ENCODE measurements around the gene OR1A1. TPM values are rescaled to one million over a fixed set of nuclear protein-coding genes. Genes with fewer than 3 reads are reported as not detected.
"Not testable (repeated sequence)": the region's sequence is repeated elsewhere in the genome, so short reads cannot be mapped to it uniquely, and the experiment has no call there.

Gene OR1A1, protein sequence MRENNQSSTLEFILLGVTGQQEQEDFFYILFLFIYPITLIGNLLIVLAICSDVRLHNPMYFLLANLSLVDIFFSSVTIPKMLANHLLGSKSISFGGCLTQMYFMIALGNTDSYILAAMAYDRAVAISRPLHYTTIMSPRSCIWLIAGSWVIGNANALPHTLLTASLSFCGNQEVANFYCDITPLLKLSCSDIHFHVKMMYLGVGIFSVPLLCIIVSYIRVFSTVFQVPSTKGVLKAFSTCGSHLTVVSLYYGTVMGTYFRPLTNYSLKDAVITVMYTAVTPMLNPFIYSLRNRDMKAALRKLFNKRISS
- total RNA-seq, result not detected

DNA sequence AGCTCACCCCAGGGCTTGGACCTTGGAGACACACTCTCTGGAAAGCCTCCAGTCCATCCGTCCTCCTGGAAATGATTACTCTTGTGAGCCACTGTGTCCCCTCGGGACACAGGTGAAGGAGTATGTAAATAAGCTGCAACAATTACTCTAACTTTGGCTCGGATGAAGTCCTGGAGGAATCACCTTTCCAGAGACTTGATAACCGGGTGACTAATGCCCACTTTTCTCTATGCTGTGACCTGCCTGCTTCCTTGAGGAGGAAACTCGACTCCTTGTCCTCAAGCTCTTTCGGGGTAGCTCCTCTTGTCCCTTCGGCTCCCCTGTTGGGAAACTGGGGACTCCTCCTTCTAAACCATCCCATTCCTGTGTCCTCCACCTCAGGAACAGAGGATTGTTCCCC lies at the start of gene OR1A1:
TSS of gene OR1A1 (plus strand) at position 301 of the 400 bp plus-strand sequence. CDS start 7,954 bp downstream, outside the sequence.
- intact Hi-C loops (cut with DNase I), result no loop called here
- DNase-seq (ENCODE audit: low spot score), result no peak
- no peak for ATAC-seq

DNA sequence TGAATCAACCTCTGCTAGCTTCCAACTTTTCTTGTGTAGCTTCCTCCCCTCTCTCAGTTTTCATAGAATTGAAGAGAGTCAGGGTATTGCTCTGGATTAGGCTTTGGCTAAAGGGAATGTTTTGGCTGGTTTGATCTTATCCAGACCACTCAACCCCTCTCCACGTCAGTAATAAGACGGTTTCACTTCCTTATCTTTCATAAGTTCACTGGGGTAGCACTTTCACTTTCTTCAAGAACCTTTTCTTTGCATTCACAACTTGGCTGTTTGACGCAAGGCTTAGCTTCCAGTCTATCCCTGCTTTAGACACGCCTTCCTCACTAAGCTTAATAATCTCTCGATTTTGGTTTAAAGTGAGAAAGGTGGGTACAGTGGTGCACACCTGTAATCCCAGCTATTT lies 39.9 kb upstream of the OR1A1 start:
- DNase-seq (ENCODE audit: low spot score) (no peak), ATAC-seq (no peak)
- intact Hi-C loops (cut with DNase I), result no loop called here

DNA sequence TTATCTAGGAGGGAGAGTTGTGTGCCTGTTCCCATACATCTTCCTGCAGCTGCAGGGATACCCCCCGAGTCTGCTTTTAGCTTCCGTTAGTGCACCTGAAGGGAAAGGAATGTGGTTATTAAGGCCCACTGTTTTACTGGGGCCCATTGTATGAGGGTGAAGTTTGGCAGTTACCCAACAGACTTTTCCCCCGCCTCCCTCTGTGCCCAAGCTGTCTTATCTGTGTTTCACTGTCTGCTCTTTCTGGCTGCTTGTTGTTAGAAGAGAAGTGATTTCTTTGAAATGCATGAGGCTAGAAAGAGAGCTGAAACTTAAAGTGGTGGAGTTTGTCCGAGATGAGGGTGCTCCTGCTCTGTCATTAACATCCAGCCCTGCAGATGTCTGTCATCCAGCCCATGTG lies 17.5 kb upstream of the OR1A1 start:
- ATAC-seq (no peak), DNase-seq (ENCODE audit: low spot score) (no peak)
- intact Hi-C loops (cut with DNase I), result no loop called here

DNA sequence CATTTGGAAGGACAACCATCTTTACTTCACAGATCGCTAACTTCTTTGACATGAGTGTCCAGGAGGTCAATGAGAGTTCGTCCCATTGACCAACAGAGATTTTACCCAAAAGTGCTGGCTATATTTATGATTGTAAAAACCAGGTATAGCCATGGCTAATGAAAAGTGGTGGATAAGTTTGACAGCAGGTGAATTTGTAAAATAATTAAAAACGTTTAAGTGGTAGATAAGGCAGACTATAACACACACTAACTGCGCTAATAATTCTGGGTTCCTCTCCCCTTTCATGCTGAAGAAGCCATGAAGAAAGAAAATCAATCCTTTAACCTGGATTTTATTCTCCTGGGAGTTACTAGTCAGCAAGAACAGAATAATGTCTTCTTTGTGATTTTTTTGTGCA lies 10.2 kb upstream of the OR1A1 start, which contains the start of gene OR1A2:
TSS of gene OR1A2 (plus strand) at position 301 of the 400 bp plus-strand sequence. CDS start at position 301, 0 bp downstream.
- intact Hi-C loops (cut with DNase I), result loop anchor here (2.0 kb wide), 1 partner anchor 34 kb away; no protein-coding TSS in a partner anchor
- DNase-seq (ENCODE audit: low spot score) (no peak), ATAC-seq (no peak)

DNA sequence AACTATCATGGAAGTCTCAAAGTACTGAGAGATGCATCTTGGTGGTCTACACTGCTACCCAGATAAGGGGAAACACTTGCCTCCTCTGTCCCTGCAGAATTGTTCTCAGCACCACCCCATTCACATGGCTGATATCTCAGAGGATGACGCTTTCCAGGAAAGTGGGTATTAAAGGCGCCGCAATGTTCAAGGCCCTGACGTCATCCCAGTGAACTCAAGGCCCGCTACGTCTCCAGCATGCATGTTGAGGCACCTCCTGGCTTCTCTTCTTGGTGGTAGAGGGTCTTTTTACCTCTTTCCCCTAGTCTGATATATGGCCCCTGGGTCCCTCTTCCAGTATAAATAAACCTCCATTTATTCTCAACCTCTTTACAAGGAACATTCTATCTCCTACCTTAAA lies 1.0 kb downstream of the OR1A1 start:
- intact Hi-C loops (cut with DNase I), result no loop called here
- no peak for DNase-seq (ENCODE audit: low spot score)
- no peak for ATAC-seq

DNA sequence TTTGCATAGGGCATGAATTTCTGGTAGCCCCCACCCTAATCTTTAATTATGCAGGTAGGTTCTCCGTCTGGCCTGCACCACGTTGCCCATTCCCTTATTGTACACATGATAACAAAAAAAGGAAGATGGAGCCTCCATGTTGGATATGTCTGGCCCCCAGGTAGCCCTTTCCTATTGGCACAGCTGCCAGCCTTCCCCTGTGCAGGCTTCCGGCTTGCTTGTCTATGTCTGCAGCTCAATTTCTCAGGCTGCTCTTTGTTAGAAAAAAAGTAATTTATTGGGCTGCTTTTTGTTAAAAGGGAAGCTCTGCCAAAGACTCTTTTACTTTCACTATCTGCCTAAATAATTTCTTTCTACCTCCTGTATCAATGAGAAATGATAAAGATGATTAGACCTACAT lies 5.5 kb downstream of the OR1A1 start:
- ATAC-seq, result no peak
- no peak for DNase-seq (ENCODE audit: low spot score)
- intact Hi-C loops (cut with DNase I), result no loop called here

DNA sequence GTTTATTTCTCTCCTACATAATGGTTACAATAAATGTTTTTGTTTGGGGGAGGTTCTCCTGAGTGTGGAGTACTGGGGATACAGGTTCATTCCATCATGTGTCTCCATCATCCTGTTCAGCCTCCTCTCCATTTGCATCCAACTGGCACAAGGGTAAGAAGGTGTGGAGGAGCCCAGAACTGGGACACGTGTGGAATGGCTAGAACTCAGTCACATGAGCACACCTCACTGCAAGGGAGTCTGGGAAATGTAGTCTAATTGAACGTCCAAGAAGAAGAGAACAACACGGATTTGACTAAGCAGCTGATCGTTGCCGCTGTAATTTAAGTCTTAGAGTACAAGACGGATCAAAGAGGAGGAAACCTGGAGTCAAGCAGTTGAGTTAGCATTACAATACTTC lies 6.1 kb downstream of the OR1A1 start:
- intact Hi-C loops (cut with DNase I), result no loop called here
- DNase-seq (ENCODE audit: low spot score) (no peak), ATAC-seq (no peak)

DNA sequence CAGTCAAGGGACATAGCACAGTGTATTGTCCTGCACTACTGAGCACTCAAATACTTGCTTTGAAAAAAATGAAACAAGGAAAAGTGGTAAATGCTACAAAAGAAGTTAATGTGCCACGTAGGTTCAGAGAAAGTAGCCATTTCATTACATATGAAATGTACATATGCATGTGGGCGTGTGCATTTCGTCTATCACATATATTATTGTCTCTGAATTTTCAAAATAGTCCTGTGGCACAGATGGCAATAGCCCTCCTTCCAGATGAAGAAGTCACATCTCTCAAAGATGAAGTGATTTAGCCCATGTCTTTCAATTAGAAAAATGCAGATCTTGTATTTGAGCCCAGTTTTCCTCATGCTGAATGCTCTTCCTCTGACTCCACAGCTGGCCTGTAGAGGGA lies 12.5 kb downstream of the OR1A1 start:
- intact Hi-C loops (cut with DNase I); DNase-seq (ENCODE audit: low spot score); ATAC-seq: not testable (repeated sequence)

DNA sequence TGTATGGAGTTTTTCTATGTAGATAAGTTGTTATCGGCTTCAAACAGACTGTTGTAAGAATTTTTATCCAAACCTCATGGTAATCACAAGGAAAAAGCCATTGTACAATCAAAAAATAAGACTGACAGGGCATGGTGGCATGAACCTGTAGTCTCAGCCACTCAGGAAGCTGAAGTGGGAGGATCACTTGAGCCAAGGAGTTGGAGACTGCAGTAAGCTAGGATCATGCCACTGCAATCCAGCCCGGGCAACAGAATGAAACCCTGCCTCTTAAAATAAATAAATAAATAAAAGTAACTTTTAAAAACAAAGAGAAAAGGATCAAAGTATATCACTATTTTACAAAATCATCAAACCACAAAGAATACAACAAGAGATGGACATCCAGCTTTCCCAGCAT lies 14.4 kb downstream of the OR1A1 start:
- no peak for DNase-seq (ENCODE audit: low spot score)
- ATAC-seq, result no peak
- intact Hi-C loops (cut with DNase I), result no loop called here

DNA sequence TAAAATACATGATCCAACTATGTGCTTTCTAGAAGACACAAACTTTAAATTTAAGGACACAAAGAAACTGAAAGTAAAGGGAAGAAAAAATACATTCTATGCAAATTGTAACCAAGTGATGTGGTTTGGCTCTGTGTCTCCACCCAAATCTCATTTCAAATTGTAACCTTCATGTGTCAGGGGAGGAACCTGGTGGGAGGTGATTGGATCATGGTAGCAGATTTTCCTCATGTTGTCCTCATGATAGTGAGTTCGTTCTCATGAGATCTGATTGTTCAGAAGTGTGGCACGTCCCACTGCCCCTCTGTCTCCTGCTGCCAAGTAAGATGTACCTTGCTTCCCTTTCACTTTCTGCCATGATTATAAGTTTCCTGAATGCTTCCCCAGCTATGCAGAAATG lies 15.0 kb downstream of the OR1A1 start:
- intact Hi-C loops (cut with DNase I), result no loop called here
- ATAC-seq, result no peak

DNA sequence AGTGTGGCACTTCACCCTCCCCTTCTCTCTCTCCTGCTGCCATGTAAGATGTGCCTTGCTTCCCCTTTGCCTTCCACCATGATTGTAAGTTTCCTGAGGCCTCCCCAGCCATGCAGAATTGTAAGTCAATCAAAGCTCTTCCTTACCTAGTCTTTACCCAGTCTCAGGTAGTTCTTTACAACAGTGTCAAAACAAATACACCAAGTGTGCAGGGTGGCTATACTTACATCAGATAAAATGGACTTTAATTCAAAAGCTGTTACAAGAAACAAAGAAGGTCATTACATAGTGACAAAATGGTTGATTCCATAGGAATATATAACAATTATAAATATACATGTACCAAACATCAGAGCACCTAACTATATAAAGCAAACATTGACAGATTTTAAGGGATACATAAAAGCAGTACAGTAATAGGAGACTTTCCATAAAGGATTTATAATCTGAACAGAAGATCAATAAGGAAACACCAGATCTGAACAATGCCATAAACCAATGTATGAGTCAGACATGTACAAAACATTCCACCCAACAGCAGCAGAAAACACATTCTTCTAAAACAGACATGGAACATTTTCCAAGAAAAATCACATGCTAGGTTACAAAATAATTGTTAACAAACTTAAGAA lies 17.4 kb downstream of the OR1A1 start:
- intact Hi-C loops (cut with DNase I); DNase-seq (ENCODE audit: low spot score); ATAC-seq: not testable (repeated sequence)

More for the DNA sequence above, 15.0 kb downstream of the OR1A1 start:
- no peak for DNase-seq (ENCODE audit: low spot score)

DNA sequence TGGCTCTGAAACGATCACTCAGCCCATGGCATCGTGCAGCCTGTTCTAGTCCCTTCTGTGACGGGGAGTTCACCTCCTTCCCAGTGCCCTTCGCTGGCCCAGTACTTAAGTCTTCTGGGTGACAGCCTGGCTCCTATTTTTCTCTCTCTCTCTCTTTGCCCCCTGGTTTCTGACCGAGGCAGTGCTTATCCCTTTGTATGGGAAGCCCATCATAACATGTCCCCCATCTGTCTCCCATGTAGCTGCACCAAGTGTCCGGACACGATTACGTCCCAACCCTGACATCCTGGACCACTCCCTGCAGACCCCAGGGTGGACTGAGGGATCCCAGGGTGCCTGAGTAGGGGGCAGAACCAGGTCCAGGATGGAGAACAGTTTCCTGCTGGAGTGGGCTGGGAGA lies 24.8 kb downstream of the OR1A1 start:
- ATAC-seq; intact Hi-C loops (cut with DNase I); DNase-seq (ENCODE audit: low spot score): not testable (repeated sequence)

DNA sequence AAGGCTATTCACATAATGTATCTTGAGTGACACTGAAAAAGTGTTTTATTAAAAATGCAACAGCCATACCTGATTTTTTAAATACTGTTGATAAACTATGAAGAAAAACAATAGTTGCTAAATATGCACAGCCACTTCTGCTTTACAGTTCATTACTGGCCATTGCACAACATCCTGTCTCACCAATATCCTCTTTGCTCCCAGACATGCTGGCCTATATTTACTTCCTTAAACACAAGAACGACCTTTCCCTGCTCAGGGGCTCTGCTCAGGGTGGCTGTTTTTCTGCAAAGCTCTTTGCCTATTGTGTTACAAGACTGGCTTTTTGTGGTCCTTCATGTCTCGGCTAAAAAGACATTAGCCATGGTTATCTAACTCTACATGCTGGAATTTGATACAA lies 31.2 kb downstream of the OR1A1 start:
- intact Hi-C loops (cut with DNase I); DNase-seq (ENCODE audit: low spot score); ATAC-seq: not testable (repeated sequence)

DNA sequence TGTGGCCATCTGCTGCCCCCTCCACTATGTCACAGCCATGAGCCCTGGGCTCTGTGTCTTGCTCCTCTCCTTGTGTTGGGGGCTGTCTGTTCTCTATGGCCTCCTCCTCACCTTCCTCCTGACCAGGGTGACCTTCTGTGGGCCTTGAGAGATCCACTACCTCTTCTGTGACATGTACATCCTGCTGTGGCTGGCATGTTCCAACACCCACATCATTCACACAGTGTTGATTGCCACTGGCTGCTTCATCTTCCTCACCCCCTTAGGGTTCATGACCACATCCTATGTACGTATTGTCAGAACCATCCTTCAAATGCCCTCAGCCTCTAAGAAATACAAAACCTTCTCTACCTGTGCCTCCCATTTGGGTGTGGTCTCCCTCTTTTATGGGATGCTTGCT lies 33.6 kb downstream of the OR1A1 start:
- ATAC-seq; DNase-seq (ENCODE audit: low spot score); intact Hi-C loops (cut with DNase I): not testable (repeated sequence)

DNA sequence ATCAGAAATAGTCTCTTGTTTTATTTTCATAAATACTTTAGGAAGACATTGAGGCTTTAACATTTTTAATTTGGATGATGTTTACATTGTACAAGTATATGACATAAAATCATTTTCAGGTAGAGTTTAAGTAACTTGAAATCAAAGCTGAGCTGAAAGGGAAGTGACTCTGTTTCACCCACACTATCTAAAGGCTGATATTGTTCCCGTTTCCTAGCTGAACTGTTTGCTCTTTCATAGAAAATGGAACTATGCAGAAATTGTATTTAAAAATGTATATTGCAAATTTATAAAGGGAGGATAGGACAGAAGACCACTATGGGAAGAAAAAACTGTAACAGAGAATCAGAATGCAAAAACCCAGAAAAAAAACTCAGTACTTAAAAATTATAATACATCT lies 37.4 kb downstream of the OR1A1 start:
- not testable (repeated sequence) for ATAC-seq

DNA sequence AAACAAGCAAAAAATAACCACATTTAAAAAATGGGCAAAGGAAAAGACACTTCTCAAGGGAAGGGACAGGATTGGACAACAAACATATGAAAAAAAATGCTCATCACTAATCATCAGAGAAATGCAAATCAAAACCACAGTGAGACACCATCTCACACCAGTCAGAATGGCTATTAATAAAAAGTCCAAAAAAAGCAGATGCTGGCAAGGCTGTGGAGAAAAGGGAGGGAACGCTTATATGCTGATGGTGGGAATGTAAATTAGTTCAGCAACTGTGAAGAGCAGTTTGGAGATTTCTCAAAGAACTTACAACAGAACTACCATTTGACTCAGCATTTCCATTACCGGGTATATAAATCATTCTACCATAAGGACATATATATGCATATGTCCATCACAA lies 41.5 kb downstream of the OR1A1 start:
- ATAC-seq; DNase-seq (ENCODE audit: low spot score); intact Hi-C loops (cut with DNase I): not testable (repeated sequence)

More for the DNA sequence above, 37.4 kb downstream of the OR1A1 start:
- DNase-seq (ENCODE audit: low spot score); intact Hi-C loops (cut with DNase I): not testable (repeated sequence)

DNA sequence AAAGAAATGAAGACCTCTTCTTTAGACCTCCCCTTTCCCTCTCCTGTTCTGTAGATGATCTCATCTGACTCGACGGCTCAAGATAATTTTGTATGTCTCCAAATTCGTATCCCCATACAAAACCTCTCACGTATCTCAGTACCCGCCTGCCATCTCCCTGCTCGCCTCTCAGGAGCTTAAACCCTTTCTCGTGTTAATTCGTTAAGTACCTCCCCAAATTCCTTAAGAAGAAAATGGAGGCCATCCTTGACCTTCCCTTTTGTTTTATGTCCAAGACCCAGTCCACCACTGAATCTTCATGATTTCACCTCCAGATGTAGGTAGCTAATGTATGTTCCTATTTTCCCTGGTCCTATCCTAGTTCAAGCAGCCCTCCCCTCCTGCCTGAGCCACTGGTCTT lies 49.1 kb downstream of the OR1A1 start:
- DNase-seq (ENCODE audit: low spot score), result no peak
- intact Hi-C loops (cut with DNase I), result no loop called here
- ATAC-seq, result no peak

DNA sequence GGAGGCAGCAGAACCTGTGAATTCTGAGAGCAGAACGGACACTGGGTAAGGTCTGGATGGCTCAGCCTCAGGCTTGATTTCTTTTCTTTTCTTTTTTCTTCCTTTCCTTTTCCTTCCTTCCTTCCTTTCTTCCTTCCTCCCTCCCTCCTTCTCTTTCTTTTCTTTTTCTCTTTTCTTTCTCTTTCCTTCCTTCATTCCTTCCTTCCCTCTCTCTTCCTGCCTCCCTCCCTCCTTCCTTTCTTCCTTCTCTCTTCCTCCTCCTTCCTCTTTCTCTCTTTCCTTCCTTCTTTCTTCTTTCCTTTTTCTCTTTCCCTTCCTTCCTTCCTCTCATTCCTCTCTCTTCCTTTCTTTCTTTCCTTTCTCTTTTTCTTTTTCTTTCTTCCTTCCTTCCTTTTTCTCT lies 52.7 kb downstream of the OR1A1 start:
- intact Hi-C loops (cut with DNase I), result no loop called here
- ATAC-seq, result no peak
- no peak for DNase-seq (ENCODE audit: low spot score)

DNA sequence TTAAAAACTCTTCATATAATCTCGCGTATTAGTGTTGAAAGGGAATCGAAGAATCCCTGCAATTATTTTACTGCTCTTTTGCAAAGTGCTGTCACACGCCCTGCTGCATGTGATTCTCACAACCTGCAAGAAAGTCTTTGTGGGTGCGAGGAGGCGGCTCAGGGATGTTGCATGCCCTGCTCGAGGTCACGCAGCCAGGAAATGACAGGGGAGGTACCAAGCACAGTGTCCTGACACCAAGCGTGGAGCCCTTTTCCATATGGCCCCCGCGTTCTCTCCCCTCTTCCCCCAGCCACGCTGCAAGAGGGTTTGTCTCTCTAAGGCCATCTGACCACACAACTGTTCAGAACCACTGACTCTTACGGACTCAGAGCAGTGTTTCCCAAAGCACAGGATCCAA lies 53.1 kb downstream of the OR1A1 start:
- intact Hi-C loops (cut with DNase I), result no loop called here
- no peak for DNase-seq (ENCODE audit: low spot score)
- ATAC-seq, result no peak

Measured in sciatic nerve (tissue), 2 donors.